Skeletal muscle tissue (tissue), 4 donors: ENCODE measurements around the gene DPT. TPM values are rescaled to one million over a fixed set of nuclear protein-coding genes. Genes with fewer than 3 reads are reported as not detected.

Experiments used
- H3K27ac ChIP-seq: one replicate; pipeline ENCODE4 v1.7.0; 2013; ENCODE audit warnings: mild to moderate bottlenecking, low read depth, low read length, inconsistent platforms
- H3K27me3 ChIP-seq, 3 donors: one replicate each; pipeline ENCODE4 v1.7.0; 2013; ENCODE audit warnings: low read length in 3 of 3; ENCODE audit not compliant: control insufficient read depth in 3 of 3, insufficient read depth in 3 of 3
- H3K36me3 ChIP-seq, 3 donors: one replicate each; pipeline ENCODE4 v1.7.0; 2013; ENCODE audit warnings: low read length in 3 of 3; ENCODE audit not compliant: control insufficient read depth in 3 of 3, insufficient read depth in 3 of 3
- H3K4me1 ChIP-seq, 3 donors: one replicate each; pipeline ENCODE4 v1.7.0; 2013; ENCODE audit warnings: low read length in 3 of 3, mild to moderate bottlenecking in 3 of 3; ENCODE audit not compliant: control insufficient read depth in 3 of 3, insufficient read depth in 3 of 3
- H3K4me3 ChIP-seq, 3 donors: one replicate each; pipeline ENCODE4 v1.7.0; 2013; ENCODE audit warnings: low read length in 3 of 3
- H3K9ac ChIP-seq, 3 donors: one replicate each; pipeline ENCODE4 v1.7.0; 2013; ENCODE audit warnings: low read length in 3 of 3, mild to moderate bottlenecking in 3 of 3, moderate library complexity in 2 of 3, low read depth in 1 of 3
- H3K9me3 ChIP-seq, 3 donors: one replicate each; pipeline ENCODE4 v1.7.0; 2013; ENCODE audit warnings: low read length in 3 of 3; ENCODE audit not compliant: control insufficient read depth in 3 of 3
- total RNA-seq: library from RNA; depleted of rRNA; stranded (reverse); fragments of >200 nt; gene quantifications from one replicate; pipeline ENCODE4 v1.2.3, GENCODE V29; 2014
- donor health status: Osteomylitis.

Gene DPT
- total RNA-seq, 1 donor from 2014 or later, result 74.6 TPM

- Histone ChIP-seq H3K27me3 (no peaks in the 10 kb centered on the region), H3K9ac (peak overlapping the region in 1 of 3 donors; percentile 23), H3K27ac (peak overlapping the region; percentile 43), H3K36me3 (no peaks in the 10 kb centered on the region), H3K9me3 (no peaks in the 10 kb centered on the region), H3K4me3 (peak overlapping the region in 2 of 3 donors; percentile 41 to 61), H3K4me1 (peaks cover 14 to 17% (median 15%) of the 10 kb centered on the region in 3 donors)
Observed at GRCh38 chr1:168726281-168726680, 2.7 kb downstream of the DPT start.

GRCh38 chr1:168725831-168726230 is 3.2 kb downstream of the DPT start:
- H3K9ac ChIP-seq, result no peak overlapping the region
- no peak overlapping the region for H3K27ac ChIP-seq
- no peak overlapping the region for H3K4me3 ChIP-seq

GRCh38 chr1:168725060-168725459 is 3.9 kb downstream of the DPT start:
- Histone ChIP-seq H3K9me3 (no peaks in the 10 kb centered on the region), H3K4me3 (no peak overlapping the region), H3K27me3 (no peaks in the 10 kb centered on the region), H3K9ac (no peak overlapping the region), H3K27ac (no peak overlapping the region), H3K4me1 (peaks cover 14 to 17% (median 15%) of the 10 kb centered on the region in 3 donors), H3K36me3 (no peaks in the 10 kb centered on the region)

More at GRCh38 chr1:168725831-168726230, 3.2 kb downstream of the DPT start:
- H3K4me1 ChIP-seq, result peaks cover 14 to 17% (median 15%) of the 10 kb centered on the region in 3 donors
- no peaks in the 10 kb centered on the region for H3K36me3 ChIP-seq
- no peaks in the 10 kb centered on the region for H3K9me3 ChIP-seq
- H3K27me3 ChIP-seq, result no peaks in the 10 kb centered on the region

- Histone ChIP-seq H3K4me1 (peaks cover 11 to 12% (median 12%) of the 10 kb centered on the region in 3 donors), H3K4me3 (no peak overlapping the region), H3K27ac (no peak overlapping the region), H3K27me3 (no peaks in the 10 kb centered on the region), H3K9me3 (no peaks in the 10 kb centered on the region), H3K36me3 (no peaks in the 10 kb centered on the region), H3K9ac (no peak overlapping the region)
Observed at GRCh38 chr1:168723000-168723399, 6.0 kb downstream of the DPT start.

- H3K27ac ChIP-seq, result no peak overlapping the region
- no peaks in the 10 kb centered on the region for H3K36me3 ChIP-seq
- no peak overlapping the region for H3K4me3 ChIP-seq
- H3K9me3 ChIP-seq, result no peaks in the 10 kb centered on the region
- H3K4me1 ChIP-seq, result peaks cover 11 to 12% (median 12%) of the 10 kb centered on the region in 3 donors
- no peaks in the 10 kb centered on the region for H3K27me3 ChIP-seq
- H3K9ac ChIP-seq, result no peak overlapping the region
Observed at GRCh38 chr1:168720839-168721238, 8.2 kb downstream of the DPT start.

GRCh38 chr1:168719306-168720111 is 9.5 kb downstream of the DPT start:
- Histone ChIP-seq H3K9ac (no peak overlapping the region), H3K4me1 (peaks cover 10 to 12% (median 11%) of the 10 kb centered on the region in 3 donors), H3K4me3 (no peak overlapping the region), H3K27ac (no peak overlapping the region), H3K27me3 (no peaks in the 10 kb centered on the region), H3K9me3 (no peaks in the 10 kb centered on the region), H3K36me3 (no peaks in the 10 kb centered on the region)

GRCh38 chr1:168717906-168718891 is 10.8 kb downstream of the DPT start:
- Histone ChIP-seq H3K27ac (peak overlapping the region; percentile 1), H3K9ac (no peak overlapping the region), H3K9me3 (no peaks in the 10 kb centered on the region), H3K36me3 (no peaks in the 10 kb centered on the region), H3K4me1 (peaks cover 5 to 9% (median 9%) of the 10 kb centered on the region in 3 donors), H3K27me3 (no peaks in the 10 kb centered on the region), H3K4me3 (no peak overlapping the region)

- Histone ChIP-seq H3K9me3 (no peaks in the 10 kb centered on the region), H3K9ac (no peak overlapping the region), H3K4me1 (peaks cover 0 to 10% (median 8%) of the 10 kb centered on the region in 3 donors), H3K27me3 (no peaks in the 10 kb centered on the region), H3K27ac (no peak overlapping the region), H3K36me3 (no peaks in the 10 kb centered on the region), H3K4me3 (no peak overlapping the region)
Observed at GRCh38 chr1:168714012-168714411, 15.0 kb downstream of the DPT start.

GRCh38 chr1:168709405-168710363 is 19.3 kb downstream of the DPT start:
- Histone ChIP-seq H3K4me1 (peaks cover 3 to 14% (median 10%) of the 10 kb centered on the region in 3 donors), H3K27ac (peak overlapping the region; percentile 59), H3K9ac (peak overlapping the region in 2 of 3 donors; percentile 7 to 69), H3K36me3 (no peaks in the 10 kb centered on the region), H3K4me3 (peak overlapping the region in 1 of 3 donors; percentile 9), H3K27me3 (no peaks in the 10 kb centered on the region), H3K9me3 (no peaks in the 10 kb centered on the region)
